Sigmoid colon (tissue), 7 donors: ENCODE measurements around the gene OPCML. TPM values are rescaled to one million over a fixed set of nuclear protein-coding genes. Genes with fewer than 3 reads are reported as not detected.

Source experiments
- DNase-seq: peaks from one replicate; pipeline ENCODE4 v3.0.0-alpha.2; 2019
- H3K27ac ChIP-seq, 4 donors: fragments of 200-600 bp; sonication (generic); one replicate each; pipeline ENCODE4 v1.5.1; 2016 to 2019; ENCODE audit warnings: mild to moderate bottlenecking in 1 of 4
- H3K27me3 ChIP-seq, 3 donors: fragments of 200-600 bp; sonication (generic); one replicate each; pipeline ENCODE4 v1.5.1; 2019; ENCODE audit warnings: mild to moderate bottlenecking in 1 of 3
- H3K36me3 ChIP-seq, 4 donors: fragments of 200-600 bp; sonication (generic); one replicate each; pipeline ENCODE4 v1.5.1; 2016 to 2019
- H3K4me1 ChIP-seq, 4 donors: fragments of 200-600 bp; sonication (generic); one replicate each; pipeline ENCODE4 v1.5.1; 2017 to 2019
- H3K4me3 ChIP-seq, 4 donors: fragments of 200-600 bp; sonication (generic); one replicate each; pipeline ENCODE4 v1.5.1; 2017 to 2019; ENCODE audit warnings: mild to moderate bottlenecking in 2 of 4, moderate library complexity in 1 of 4
- H3K9me3 ChIP-seq, 4 donors: fragments of 200-600 bp in 3 of 4; sonication (generic) in 3 of 4; one replicate each; pipeline versions ENCODE4 v1.5.1 to v1.6.1; 2013 to 2019
- EP300 ChIP-seq, 4 donors: sonication (generic); formaldehyde crosslinking; IDR thresholded peaks; one replicate each; pipeline ENCODE4 v1.6.1; 2017; ENCODE audit warnings: antibody characterized with exemption in 4 of 4
- POLR2A ChIP-seq, 2 donors: fragments of 450-650 bp; IDR thresholded peaks; one replicate each; pipeline ENCODE4 v1.6.1; 2016; ENCODE audit warnings: antibody characterized with exemption in 2 of 2, mild to moderate bottlenecking in 2 of 2, moderate library complexity in 2 of 2
- POLR2AphosphoS5 ChIP-seq, 4 donors: sonication (generic); formaldehyde crosslinking; IDR thresholded peaks; one replicate each; pipeline ENCODE4 v1.6.1; 2017; ENCODE audit warnings: antibody characterized with exemption in 4 of 4
- WGBS, 2 donors: extraction: QIAGEN DNeasy Blood & Tissue Kit; methylation state at CpG; one replicate each; pipeline ENCODE4 v1.1.7; 2013; 5-methylcytosine and 5-hydroxymethylcytosine counted together
- intact Hi-C: fragments of 100-400 bp; cut with DNase I; formaldehyde crosslinking; loops from one replicate; pipeline ENCODE4 v1.15.1; 2023
- polyA plus RNA-seq, 3 donors: library from polyadenylated mRNA; stranded (reverse); fragments of 200-250 nt; gene quantifications; one replicate each; pipeline ENCODE4 v1.2.3, GENCODE V29; 2013
- total RNA-seq, 4 donors: library from RNA; depleted of rRNA; stranded (reverse); fragments of >200 nt; gene quantifications; one replicate each; pipeline ENCODE4 v1.1.0, GENCODE V29; 2016
- TF ChIP-seq, protein P1 (sequence below), 4 experiments: fragments of 450-650 bp in 3 of 4; fragments of 200-600 bp in 1 of 4; IDR thresholded peaks; one replicate each; pipeline ENCODE4 v1.5.1; 2016 to 2019; ENCODE audit warnings: antibody characterized with exemption in 4 of 4, mild to moderate bottlenecking in 3 of 4, moderate library complexity in 2 of 4
- donor health status: healthy with polysubstance abuse.
- donor health status: Bipolar disorder and iron deficiency.
- donor health status: healthy.

Gene OPCML
- total and polyA plus RNA-seq, 7 donors, result under 0.01 to 0.14 (median 0.03) TPM; not detected in 4

DNA sequence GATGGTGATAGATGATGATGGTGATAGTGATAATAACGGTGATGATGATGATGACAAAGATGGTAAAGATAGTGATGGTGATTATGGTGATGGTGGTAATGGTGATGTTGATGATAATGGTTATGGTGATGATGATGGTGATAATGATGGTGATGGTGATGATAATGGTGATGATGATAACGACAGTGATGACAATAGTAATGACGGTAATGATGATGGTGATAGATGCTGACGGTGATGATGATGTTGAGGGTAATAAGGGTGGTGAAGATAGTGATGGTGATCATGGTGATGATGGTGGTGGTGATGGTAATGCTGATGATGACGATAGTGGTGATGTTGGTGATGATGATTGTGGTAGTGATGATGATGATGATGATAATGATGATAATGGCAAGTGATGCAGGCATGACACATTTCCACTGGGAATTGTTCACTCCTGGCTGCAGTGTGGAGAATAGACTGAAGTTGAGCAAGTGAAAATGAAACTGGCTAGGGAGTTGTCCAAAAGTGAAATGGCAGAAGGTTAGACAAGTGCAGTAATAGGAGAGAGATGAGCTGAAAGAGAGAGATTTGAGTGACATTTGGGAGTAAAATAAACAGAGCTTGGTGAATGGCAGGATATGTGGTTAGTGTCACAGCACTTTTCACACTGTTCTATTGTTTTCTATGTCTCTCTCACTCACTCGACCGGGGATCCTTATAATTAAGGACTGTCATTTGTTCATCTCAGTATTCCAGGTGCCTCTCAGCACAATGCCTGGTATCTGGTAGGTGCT, 992.5 kb downstream of the OPCML start:
- intact Hi-C loops, result no loop called here
- H3K4me3 ChIP-seq, result no peak overlapping the region
- no peak for TF ChIP-seq POLR2A (IDR thresholded peaks at IDR 0.05)
- TF ChIP-seq, protein P1, sequence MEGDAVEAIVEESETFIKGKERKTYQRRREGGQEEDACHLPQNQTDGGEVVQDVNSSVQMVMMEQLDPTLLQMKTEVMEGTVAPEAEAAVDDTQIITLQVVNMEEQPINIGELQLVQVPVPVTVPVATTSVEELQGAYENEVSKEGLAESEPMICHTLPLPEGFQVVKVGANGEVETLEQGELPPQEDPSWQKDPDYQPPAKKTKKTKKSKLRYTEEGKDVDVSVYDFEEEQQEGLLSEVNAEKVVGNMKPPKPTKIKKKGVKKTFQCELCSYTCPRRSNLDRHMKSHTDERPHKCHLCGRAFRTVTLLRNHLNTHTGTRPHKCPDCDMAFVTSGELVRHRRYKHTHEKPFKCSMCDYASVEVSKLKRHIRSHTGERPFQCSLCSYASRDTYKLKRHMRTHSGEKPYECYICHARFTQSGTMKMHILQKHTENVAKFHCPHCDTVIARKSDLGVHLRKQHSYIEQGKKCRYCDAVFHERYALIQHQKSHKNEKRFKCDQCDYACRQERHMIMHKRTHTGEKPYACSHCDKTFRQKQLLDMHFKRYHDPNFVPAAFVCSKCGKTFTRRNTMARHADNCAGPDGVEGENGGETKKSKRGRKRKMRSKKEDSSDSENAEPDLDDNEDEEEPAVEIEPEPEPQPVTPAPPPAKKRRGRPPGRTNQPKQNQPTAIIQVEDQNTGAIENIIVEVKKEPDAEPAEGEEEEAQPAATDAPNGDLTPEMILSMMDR (IDR thresholded peaks at IDR 0.05), result no peak
- DNase-seq, result no peak
- H3K4me1 ChIP-seq, result no peaks in the 10 kb centered on the region
- 79 to 88% methylated on average over 7 of the region's 7 CpGs for WGBS, 2 donors
- H3K27ac ChIP-seq, result no peak overlapping the region
- no peaks in the 10 kb centered on the region for H3K36me3 ChIP-seq
- H3K9me3 ChIP-seq, result no peaks in the 10 kb centered on the region
- H3K27me3 ChIP-seq, result no peaks in the 10 kb centered on the region

DNA sequence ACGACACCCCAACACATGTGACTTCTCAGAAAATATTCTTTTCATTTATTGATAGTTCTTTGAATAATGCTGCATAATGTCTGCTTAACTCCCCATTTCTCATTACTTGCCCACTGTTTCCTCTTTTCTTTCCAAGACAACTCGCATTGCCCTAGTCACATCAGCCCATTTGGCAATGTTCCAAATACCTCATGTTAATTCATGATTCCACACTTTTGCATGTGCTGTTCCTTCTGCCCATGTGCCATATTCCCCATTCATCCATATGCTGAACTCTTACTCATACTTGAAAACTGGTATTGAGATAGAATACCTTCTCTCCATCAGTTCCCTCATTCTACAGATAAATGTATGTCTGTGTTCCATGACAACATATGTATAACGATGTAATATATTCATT, 993.7 kb downstream of the OPCML start:
- H3K9me3 ChIP-seq, result no peaks in the 10 kb centered on the region
- intact Hi-C loops, result no loop called here
- H3K4me1 ChIP-seq, result no peaks in the 10 kb centered on the region
- no peak for TF ChIP-seq POLR2A (IDR thresholded peaks at IDR 0.05)
- TF ChIP-seq POLR2AphosphoS5 (IDR thresholded peaks at IDR 0.05), result no peak
- TF ChIP-seq, protein P1 (IDR thresholded peaks at IDR 0.05), result no peak
- TF ChIP-seq EP300 (IDR thresholded peaks at IDR 0.05), result no peak
- no peaks in the 10 kb centered on the region for H3K27me3 ChIP-seq
- no peak overlapping the region for H3K27ac ChIP-seq
- WGBS, 2 donors, result 75 to 79% methylated on average over 3 of the region's 3 CpGs
- DNase-seq, result no peak
- no peak overlapping the region for H3K4me3 ChIP-seq
- H3K36me3 ChIP-seq, result no peaks in the 10 kb centered on the region

DNA sequence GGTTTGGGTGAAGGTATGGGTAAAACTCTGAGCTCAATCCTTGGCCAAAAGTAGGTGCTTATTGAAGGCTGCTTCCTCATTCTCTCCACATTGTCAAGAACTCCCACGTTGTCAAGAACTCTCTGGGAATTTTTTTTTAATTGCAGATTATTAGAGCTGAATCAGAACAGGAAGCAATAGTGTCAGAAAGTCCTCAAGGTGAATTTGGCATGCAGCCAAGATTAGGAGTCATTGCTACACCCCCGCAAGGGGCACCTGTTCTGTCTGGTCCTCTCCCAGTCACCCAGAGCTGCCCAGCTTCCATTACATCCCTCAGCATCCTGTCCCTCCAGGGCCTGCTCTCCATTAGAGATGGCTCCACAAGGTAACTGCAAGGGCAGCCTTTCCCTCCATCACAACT, 996.5 kb downstream of the OPCML start:
- H3K36me3 ChIP-seq, result no peaks in the 10 kb centered on the region
- no peak for DNase-seq
- TF ChIP-seq POLR2A (IDR thresholded peaks at IDR 0.05) (no peak), POLR2AphosphoS5 (IDR thresholded peaks at IDR 0.05) (no peak), EP300 (IDR thresholded peaks at IDR 0.05) (no peak)
- TF ChIP-seq, protein P1 (IDR thresholded peaks at IDR 0.05), result no peak
- no peaks in the 10 kb centered on the region for H3K4me1 ChIP-seq
- H3K9me3 ChIP-seq, result no peaks in the 10 kb centered on the region
- H3K27ac ChIP-seq, result no peak overlapping the region
- WGBS, 2 donors, result 10 to 37% methylated on average over 2 of the region's 2 CpGs
- intact Hi-C loops, result no loop called here
- H3K27me3 ChIP-seq, result no peaks in the 10 kb centered on the region
- no peak overlapping the region for H3K4me3 ChIP-seq

DNA sequence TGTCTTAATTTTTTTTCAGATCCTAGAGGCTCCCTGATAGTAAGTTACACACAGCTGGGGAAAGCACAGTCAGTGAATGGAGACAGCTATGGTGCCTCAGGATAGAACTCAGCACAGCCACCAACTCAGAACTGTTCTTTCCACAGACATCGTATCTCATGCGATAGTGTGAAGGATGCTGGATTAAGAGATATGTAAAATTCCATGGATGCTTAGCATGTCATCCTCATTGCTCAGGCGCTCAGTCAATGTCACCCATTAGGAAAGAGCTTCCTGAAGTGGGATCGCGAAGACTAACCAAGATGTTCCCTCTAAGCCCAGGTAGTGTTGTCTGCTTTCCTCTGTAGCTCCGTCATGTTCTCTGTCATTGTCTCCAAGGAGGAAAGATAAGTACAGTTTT, 1000.4 kb downstream of the OPCML start:
- no peak for DNase-seq
- no peaks in the 10 kb centered on the region for H3K36me3 ChIP-seq
- TF ChIP-seq POLR2AphosphoS5 (IDR thresholded peaks at IDR 0.05) (no peak), POLR2A (IDR thresholded peaks at IDR 0.05) (no peak), EP300 (IDR thresholded peaks at IDR 0.05) (no peak)
- TF ChIP-seq, protein P1 (IDR thresholded peaks at IDR 0.05), result no peak
- no peaks in the 10 kb centered on the region for H3K27me3 ChIP-seq
- H3K27ac ChIP-seq, result no peak overlapping the region
- H3K9me3 ChIP-seq, result no peaks in the 10 kb centered on the region
- intact Hi-C loops, result no loop called here
- 84 to 89% methylated on average over 6 of the region's 6 CpGs for WGBS, 2 donors
- H3K4me1 ChIP-seq, result no peaks in the 10 kb centered on the region
- H3K4me3 ChIP-seq, result no peak overlapping the region

DNA sequence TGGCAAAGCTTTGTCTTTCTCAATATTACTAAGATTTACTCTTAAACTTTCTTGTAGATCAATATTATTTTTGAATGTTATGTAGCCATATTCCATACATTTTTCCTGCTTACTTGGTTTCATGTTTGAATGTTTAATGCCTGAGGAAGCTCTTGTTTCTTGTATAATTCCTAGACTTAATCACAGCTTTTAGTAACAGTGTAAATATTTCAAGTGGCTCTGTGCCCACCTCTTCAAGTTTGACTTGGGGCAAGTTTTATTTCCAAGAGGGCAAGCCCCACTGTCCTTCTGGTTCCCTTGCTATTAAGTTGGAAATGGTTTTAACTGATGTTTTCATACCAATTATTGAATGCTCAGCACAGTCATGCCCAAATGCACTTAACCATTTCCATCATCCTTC, 1004.1 kb downstream of the OPCML start:
- Histone ChIP-seq H3K9me3 (no peaks in the 10 kb centered on the region), H3K4me1 (no peaks in the 10 kb centered on the region), H3K4me3 (no peak overlapping the region), H3K27me3 (no peaks in the 10 kb centered on the region), H3K27ac (no peak overlapping the region), H3K36me3 (no peaks in the 10 kb centered on the region)
- intact Hi-C loops, result no loop called here
- TF ChIP-seq POLR2AphosphoS5 (IDR thresholded peaks at IDR 0.05), result no peak
- TF ChIP-seq POLR2A (IDR thresholded peaks at IDR 0.05), result no peak
- TF ChIP-seq, protein P1 (IDR thresholded peaks at IDR 0.05), result no peak
- TF ChIP-seq EP300 (IDR thresholded peaks at IDR 0.05), result no peak
- no peak for DNase-seq
